ENCODE data around the gene SMAD4. TPM values are rescaled to one million over a fixed set of nuclear protein-coding genes. Genes with fewer than 3 reads are reported as not detected.

SMAD4 gene
- total RNA-seq, 1 experiment from 2014 or later: 172 TPM

DNA sequence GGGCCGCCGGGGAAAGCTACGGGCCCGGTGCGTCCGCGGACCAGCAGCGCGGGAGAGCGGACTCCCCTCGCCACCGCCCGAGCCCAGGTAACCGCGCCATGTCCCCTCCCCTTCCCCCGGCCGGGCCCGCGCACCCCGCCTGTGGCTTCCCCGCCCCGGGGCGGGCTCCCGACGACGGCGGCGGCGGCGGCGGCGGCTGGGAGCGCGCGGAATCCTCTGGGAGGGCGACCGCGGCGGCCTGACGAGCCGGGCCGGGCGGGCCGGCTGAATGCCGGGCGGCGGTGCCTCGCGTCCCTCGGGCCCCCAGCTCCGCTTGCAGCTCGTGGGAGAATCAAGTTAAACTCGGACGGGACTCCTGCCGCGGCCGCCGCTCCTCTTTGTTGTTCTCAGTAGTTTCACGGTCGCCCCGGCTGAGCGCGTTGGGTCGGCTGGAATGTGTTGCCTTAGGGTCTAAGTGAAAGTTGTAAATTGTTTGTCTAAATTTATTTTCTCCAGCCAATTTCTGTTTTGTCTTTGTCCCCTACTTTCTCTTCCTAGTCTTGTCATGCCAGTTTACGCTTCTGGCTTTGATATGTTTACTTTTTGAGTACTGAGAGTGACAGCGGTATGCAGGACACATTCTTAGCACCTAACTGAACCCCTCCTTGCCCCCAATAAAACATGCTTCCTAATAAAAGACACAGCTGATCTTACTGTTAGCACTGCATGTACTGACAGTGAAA, 685 bp downstream of the SMAD4 start:
- Mint-ChIP-seq H3K27me3 (ENCODE audit: low read depth) (no peaks in the 10 kb centered on the region), H3K4me1 (peaks cover 40 to 61% of the 10 kb centered on the region in 2 experiments)

More for the DNA sequence above, 685 bp downstream of the SMAD4 start:
- Histone ChIP-seq H3K23ac (ENCODE audit: insufficient read length, low read depth, low read length) (no peak overlapping the region), H3K79me1 (ENCODE audit: insufficient read depth, low read depth, low read length, poor library complexity, severe bottlenecking) (no peaks in the 10 kb centered on the region), H3K27me3 (ENCODE audit: insufficient read depth, low read length) (no peaks in the 10 kb centered on the region), H3K9me3 (ENCODE audit: control insufficient read depth, low read depth, low read length) (no peaks in the 10 kb centered on the region), H2BK5ac (ENCODE audit: insufficient read length, low read length) (no peak overlapping the region), H2BK120ac (ENCODE audit: low read depth, low read length, poor library complexity, severe bottlenecking) (no peak overlapping the region), H3K14ac (ENCODE audit: insufficient read depth, low read length) (peak overlapping the region; percentile 97; the same call in 1 of the 2 replicates), H4K8ac (replicated peaks; ENCODE audit: insufficient read length, low read depth, low read length) (no peak overlapping the region), H3K79me2 (ENCODE audit: insufficient read depth, low read length) (peaks cover 39% of the 10 kb centered on the region), H3K4ac (ENCODE audit: low read depth, low read length) (no peak overlapping the region), H4K5ac (ENCODE audit: insufficient read length, low read depth, low read length) (no peak overlapping the region), H3K18ac (ENCODE audit: insufficient read length, low read depth, low read length) (no peak overlapping the region), H3K9ac (ENCODE audit: extremely low read depth, insufficient read length, low read length) (peak overlapping the region; percentile 93), H2BK12ac (ENCODE audit: insufficient read length, low read depth, low read length) (no peak overlapping the region), H3K27ac (ENCODE audit: insufficient read length, low read depth, low read length) (peak overlapping the region; percentile 21), H3K23me2 (ENCODE audit: insufficient read length, low read depth, low read length, poor library complexity, severe bottlenecking) (peaks cover 7% of the 10 kb centered on the region), H2BK15ac (ENCODE audit: low read depth, low read length) (no peak overlapping the region), H3K4me1 (ENCODE audit: insufficient read depth, low read length) (peaks cover 3% of the 10 kb centered on the region), H3T11ph (ENCODE audit: low read length) (no peak overlapping the region), H2AK5ac (ENCODE audit: insufficient read length, low read length) (no peak overlapping the region), H3K4me2 (ENCODE audit: insufficient read depth, insufficient read length, low read length) (peak overlapping the region; percentile 87), H3K56ac (ENCODE audit: insufficient read length, low read depth, low read length) (no peak overlapping the region), H2AFZ (ENCODE audit: low read length) (no peak overlapping the region), H4K20me1 (ENCODE audit: control insufficient read depth, insufficient read depth, insufficient read length) (no peaks in the 10 kb centered on the region), H2BK20ac (ENCODE audit: low read depth, low read length, poor library complexity, severe bottlenecking) (no peak overlapping the region), H4K91ac (ENCODE audit: insufficient read length, low read depth, low read length) (no peak overlapping the region)
- TF ChIP-seq, protein P1, sequence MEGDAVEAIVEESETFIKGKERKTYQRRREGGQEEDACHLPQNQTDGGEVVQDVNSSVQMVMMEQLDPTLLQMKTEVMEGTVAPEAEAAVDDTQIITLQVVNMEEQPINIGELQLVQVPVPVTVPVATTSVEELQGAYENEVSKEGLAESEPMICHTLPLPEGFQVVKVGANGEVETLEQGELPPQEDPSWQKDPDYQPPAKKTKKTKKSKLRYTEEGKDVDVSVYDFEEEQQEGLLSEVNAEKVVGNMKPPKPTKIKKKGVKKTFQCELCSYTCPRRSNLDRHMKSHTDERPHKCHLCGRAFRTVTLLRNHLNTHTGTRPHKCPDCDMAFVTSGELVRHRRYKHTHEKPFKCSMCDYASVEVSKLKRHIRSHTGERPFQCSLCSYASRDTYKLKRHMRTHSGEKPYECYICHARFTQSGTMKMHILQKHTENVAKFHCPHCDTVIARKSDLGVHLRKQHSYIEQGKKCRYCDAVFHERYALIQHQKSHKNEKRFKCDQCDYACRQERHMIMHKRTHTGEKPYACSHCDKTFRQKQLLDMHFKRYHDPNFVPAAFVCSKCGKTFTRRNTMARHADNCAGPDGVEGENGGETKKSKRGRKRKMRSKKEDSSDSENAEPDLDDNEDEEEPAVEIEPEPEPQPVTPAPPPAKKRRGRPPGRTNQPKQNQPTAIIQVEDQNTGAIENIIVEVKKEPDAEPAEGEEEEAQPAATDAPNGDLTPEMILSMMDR (conservative IDR thresholded peaks at IDR 0.05): no peak
- Mint-ChIP-seq H3K36me3 (ENCODE audit: insufficient read depth in 1 of 3, low read depth in 3 of 3) (peaks cover 8 to 33% (median 16%) of the 10 kb centered on the region in 3 experiments; a peak in 6 of 7 replicates), H3K27ac (peak overlapping the region; percentile 78 to 95 (median 95)), H3K4me3 (peak overlapping the region; percentile 88 to 98), H3K9me3 (no peaks in the 10 kb centered on the region)
- DNase-seq: peak; percentile 50
- WGBS (ENCODE audit: extremely low coverage, insufficient read length, low lambda C conversion rate): no CpG with 5 or more reads among the region's 66 CpGs

Measured in H9 (cell line).